Measurements from ENCODE around the gene DSC3.
A peak's percentile ranks its signal among the peaks of the same experiment; 100 is the strongest.

Gene DSC3

DNA sequence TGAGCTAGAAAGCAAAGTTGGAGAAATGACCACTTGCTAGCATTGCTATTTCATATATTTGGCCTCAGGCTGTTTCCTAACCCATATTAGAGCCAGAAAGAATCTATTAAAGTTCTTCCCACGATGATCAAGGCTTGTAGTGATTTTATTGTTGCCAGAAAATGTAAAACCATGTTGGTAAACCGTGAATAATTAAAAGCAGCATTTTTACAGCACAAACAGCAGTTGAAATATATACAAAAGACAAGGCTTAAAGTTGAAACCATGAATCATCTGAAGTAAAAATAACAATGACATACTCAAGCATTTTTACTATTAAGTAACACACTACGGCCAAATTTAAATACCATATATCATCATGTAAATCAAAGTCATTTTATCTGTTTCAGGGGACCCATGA lies 27.7 kb upstream of the DSC3 start:
- in situ Hi-C loops (cut with HindIII; ENCODE audit: low sequenced_read_pairs), result no loop called here
- no peak for TF ChIP-seq CTCF (IDR thresholded peaks at IDR 0.05; ENCODE audit: low read depth, low read length, missing control alignments)
- H3K4me3 ChIP-seq (ENCODE audit: low read depth, low read length), result no peak overlapping the region
- peak; percentile 80 for DNase-seq (ENCODE audit: low read depth)

DNA sequence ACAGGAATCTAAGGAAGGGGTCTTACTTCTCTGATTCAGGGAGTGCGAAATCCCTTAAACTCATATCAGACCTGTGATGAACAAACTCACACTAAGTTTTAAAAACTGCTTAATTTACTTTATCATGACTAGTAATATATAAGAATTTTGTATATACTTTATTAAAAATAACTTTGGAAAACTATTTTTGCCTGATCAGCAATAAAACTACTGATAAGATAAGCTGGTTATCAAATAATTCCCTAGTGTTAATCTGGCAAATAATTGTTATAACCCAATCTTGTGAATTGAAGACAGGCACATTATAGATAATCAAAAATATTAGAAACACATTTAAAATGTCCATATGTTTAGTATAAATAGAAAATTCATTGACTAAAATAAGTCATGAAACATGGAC lies 23.7 kb upstream of the DSC3 start:
- in situ Hi-C loops (cut with HindIII; ENCODE audit: low sequenced_read_pairs), result no loop called here
- no peak for TF ChIP-seq CTCF (IDR thresholded peaks at IDR 0.05; ENCODE audit: low read depth, low read length, missing control alignments)
- H3K4me3 ChIP-seq (ENCODE audit: low read depth, low read length), result no peak overlapping the region
- DNase-seq (ENCODE audit: low read depth), result no peak

GRCh38 chr18:31065036-31065773 lies 22.7 kb upstream of the DSC3 start:
- DNase-seq (ENCODE audit: low read depth), result no peak
- no peak for TF ChIP-seq CTCF (IDR thresholded peaks at IDR 0.05; ENCODE audit: low read depth, low read length, missing control alignments)
- no peak overlapping the region for H3K4me3 ChIP-seq (ENCODE audit: low read depth, low read length)
- in situ Hi-C loops (cut with HindIII; ENCODE audit: low sequenced_read_pairs), result no loop called here

- TF ChIP-seq CTCF (IDR thresholded peaks at IDR 0.05; ENCODE audit: low read depth, low read length, missing control alignments), result no peak
- H3K4me3 ChIP-seq (ENCODE audit: low read depth, low read length), result no peak overlapping the region
- in situ Hi-C loops (cut with HindIII; ENCODE audit: low sequenced_read_pairs), result no loop called here
- no peak for DNase-seq (ENCODE audit: low read depth)
Observed at GRCh38 chr18:31064130-31064529, 21.6 kb upstream of the DSC3 start.

DNA sequence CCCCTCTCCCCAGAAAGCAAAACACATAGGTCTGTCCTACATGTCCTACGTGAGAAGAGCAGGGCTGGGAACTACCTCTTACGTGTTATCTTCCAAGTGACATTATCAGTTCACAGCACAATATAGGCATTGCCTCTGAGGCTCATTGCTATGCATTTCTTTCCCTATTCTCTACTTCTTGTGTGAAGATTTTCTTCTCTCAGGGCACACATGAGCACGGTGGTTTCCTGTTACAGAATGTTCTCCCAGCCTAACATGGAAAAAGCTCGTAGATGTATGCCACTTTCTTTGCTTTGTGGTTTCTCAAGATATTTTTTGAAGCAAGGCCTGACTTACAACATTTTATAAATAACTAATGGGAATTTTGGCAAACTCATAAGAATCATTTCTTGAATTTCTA lies 19.4 kb upstream of the DSC3 start:
- in situ Hi-C loops (cut with HindIII; ENCODE audit: low sequenced_read_pairs), result no loop called here
- TF ChIP-seq CTCF (IDR thresholded peaks at IDR 0.05; ENCODE audit: low read depth, low read length, missing control alignments), result no peak
- DNase-seq (ENCODE audit: low read depth), result peak; percentile 13
- no peak overlapping the region for H3K4me3 ChIP-seq (ENCODE audit: low read depth, low read length)

DNA sequence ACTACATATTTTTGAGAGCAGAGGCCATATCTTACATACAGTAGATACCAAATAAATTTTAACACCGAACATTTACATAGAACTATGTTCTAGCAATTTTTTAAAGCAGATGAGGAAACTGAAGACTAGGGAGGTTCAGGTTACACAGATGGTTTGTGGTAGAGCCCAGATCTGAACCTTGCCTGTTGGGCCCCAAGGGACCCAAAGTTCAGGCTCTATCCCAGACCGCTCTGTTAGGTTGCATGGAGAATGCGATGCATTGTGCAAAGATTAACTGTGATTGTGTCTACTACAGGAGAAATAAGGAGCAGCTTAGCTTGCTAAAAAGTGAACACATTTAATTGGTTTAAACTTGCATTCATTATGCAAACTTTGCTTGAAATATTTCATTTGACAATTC lies 16.4 kb upstream of the DSC3 start:
- H3K4me3 ChIP-seq (ENCODE audit: low read depth, low read length), result no peak overlapping the region
- in situ Hi-C loops (cut with HindIII; ENCODE audit: low sequenced_read_pairs), result no loop called here
- no peak for DNase-seq (ENCODE audit: low read depth)
- TF ChIP-seq CTCF (IDR thresholded peaks at IDR 0.05; ENCODE audit: low read depth, low read length, missing control alignments), result no peak
